ENCODE results near the gene CSTPP1. TPM values are rescaled to one million over a fixed set of nuclear protein-coding genes. Genes with fewer than 3 reads are reported as not detected.

Gene CSTPP1
- total and polyA plus RNA-seq, 2 donors (not counting 3 experiments of a cell fraction or from before 2014, with no cell fraction given), result 25.9 to 38.2 TPM

- intact Hi-C loops (cut with micrococcal nuclease) (no loop called here), dilution Hi-C loops (cut with MboI; ENCODE audit: extremely low pct_ligation_motif_present, low sequenced_read_pairs) (no loop called here)
- H3K36me3 ChIP-seq (ENCODE audit: control insufficient read depth in 2 of 2, extremely low read depth in 1 of 2, insufficient read depth in 2 of 2, low read length in 2 of 2), result peaks cover 0 to 2% of the 10 kb centered on the region in 2 experiments
- BruUV-seq (replicated peaks), result no TSS peak
- no peaks in the 10 kb centered on the region for H3K9me1 ChIP-seq (replicated peaks; ENCODE audit: control insufficient read depth, extremely low read depth, insufficient read depth, low read length)
- TF ChIP-seq MYC (IDR thresholded peaks at IDR 0.05; ENCODE audit: low read depth, low read length), result no peak
- TF ChIP-seq FOS (IDR thresholded peaks at IDR 0.05; ENCODE audit: borderline replicate concordance, insufficient read depth, low read length), result no peak
- no peak for TF ChIP-seq CTCF (IDR thresholded peaks at IDR 0.05; ENCODE audit: extremely low read depth in 1 of 2, insufficient read depth in 1 of 2, low read depth in 1 of 2, low read length in 2 of 2)
- TF ChIP-seq GATA2 (IDR thresholded peaks at IDR 0.05; ENCODE audit: insufficient read depth, insufficient read length, low read depth, low read length), result no peak
- no peak overlapping the region for H2AFZ ChIP-seq (ENCODE audit: low read depth, low read length)
- no peak for DNase-seq (ENCODE audit: low read depth, low spot score)
- no peak for FAIRE-seq
- no peaks in the 10 kb centered on the region for H3K4me1 ChIP-seq (ENCODE audit: control insufficient read depth, extremely low read depth, insufficient read depth, low read length)
- ChIA-PET POLR2A (no interaction called here), CTCF (interaction anchor here (1.2 kb wide), 1 partner anchor 17 kb away, joined by 3 read pairs; no protein-coding TSS in a partner anchor)
- H3K27me3 ChIP-seq (ENCODE audit: control insufficient read depth in 2 of 2, insufficient read depth in 2 of 2, low read length in 2 of 2), result no peaks in the 10 kb centered on the region
- no peak overlapping the region for H3K9ac ChIP-seq (replicated peaks; ENCODE audit: extremely low read depth, insufficient read depth, low read length)
- H3K9me3 ChIP-seq (replicated peaks; ENCODE audit: control insufficient read depth, insufficient read depth, low read length), result no peaks in the 10 kb centered on the region
- H3K4me3 ChIP-seq (replicated peaks in 1 of 3; ENCODE audit: insufficient read depth in 1 of 3, low read depth in 1 of 3, low read length in 3 of 3), result no peak overlapping the region
- H3K4me2 ChIP-seq (ENCODE audit: insufficient read depth, low read length), result no peak overlapping the region
- H3K79me2 ChIP-seq (ENCODE audit: control insufficient read depth, insufficient read depth, low read length), result no peaks in the 10 kb centered on the region
- H4K20me1 ChIP-seq (replicated peaks; ENCODE audit: control insufficient read depth, extremely low read depth, insufficient read depth, low read length), result no peaks in the 10 kb centered on the region
- no peak overlapping the region for H3K27ac ChIP-seq (ENCODE audit: insufficient read depth, low read depth, low read length)
Observed at GRCh38 chr11:47148270-47148669, 211.7 kb downstream of the CSTPP1 start.

- no peaks in the 10 kb centered on the region for H3K27me3 ChIP-seq (ENCODE audit: control insufficient read depth in 2 of 2, insufficient read depth in 2 of 2, low read length in 2 of 2)
- FAIRE-seq, result no peak
- no peaks in the 10 kb centered on the region for H3K4me1 ChIP-seq (ENCODE audit: control insufficient read depth, extremely low read depth, insufficient read depth, low read length)
- H3K9me1 ChIP-seq (replicated peaks; ENCODE audit: control insufficient read depth, extremely low read depth, insufficient read depth, low read length), result no peaks in the 10 kb centered on the region
- TF ChIP-seq MAX (IDR thresholded peaks at IDR 0.05; ENCODE audit: insufficient read depth, insufficient read length) (no peak), CTCF (IDR thresholded peaks at IDR 0.05; ENCODE audit: extremely low read depth in 1 of 2, insufficient read depth in 1 of 2, low read depth in 1 of 2, low read length in 2 of 2) (no peak), POLR2A (IDR thresholded peaks at IDR 0.05; ENCODE audit: low read depth, low read length) (no peak), GATA2 (IDR thresholded peaks at IDR 0.05; ENCODE audit: insufficient read depth, insufficient read length, low read depth, low read length) (no peak), FOS (IDR thresholded peaks at IDR 0.05; ENCODE audit: borderline replicate concordance, insufficient read depth, low read length) (no peak), JUN (IDR thresholded peaks at IDR 0.05; ENCODE audit: borderline replicate concordance, insufficient read depth, insufficient read length, low read depth) (no peak), EZH2 (IDR thresholded peaks at IDR 0.05; ENCODE audit: borderline replicate concordance, low read depth, low read length, severe bottlenecking) (no peak), POLR2AphosphoS5 (IDR thresholded peaks at IDR 0.05; ENCODE audit: insufficient read depth, low read depth, low read length) (no peak), MYC (IDR thresholded peaks at IDR 0.05; ENCODE audit: low read depth, low read length) (no peak)
- no peaks in the 10 kb centered on the region for H3K9me3 ChIP-seq (replicated peaks; ENCODE audit: control insufficient read depth, insufficient read depth, low read length)
- POLR2A ChIA-PET, result interaction anchor here (0.5 kb wide), 1 partner anchor 65 kb away, joined by 3 read pairs; no protein-coding TSS in a partner anchor
- no peak overlapping the region for H3K9ac ChIP-seq (replicated peaks; ENCODE audit: extremely low read depth, insufficient read depth, low read length)
- CTCF ChIA-PET, result interaction anchor here (1.2 kb wide), 1 partner anchor 18 kb away, joined by 3 read pairs; no protein-coding TSS in a partner anchor
- no peaks in the 10 kb centered on the region for H3K79me2 ChIP-seq (ENCODE audit: control insufficient read depth, insufficient read depth, low read length)
- H3K27ac ChIP-seq (ENCODE audit: insufficient read depth, low read depth, low read length), result no peak overlapping the region
- BruUV-seq (replicated peaks), result no TSS peak
- dilution Hi-C loops (cut with MboI; ENCODE audit: extremely low pct_ligation_motif_present, low sequenced_read_pairs) (no loop called here), intact Hi-C loops (cut with micrococcal nuclease) (no loop called here)
- H3K4me3 ChIP-seq (replicated peaks in 1 of 3; ENCODE audit: insufficient read depth in 1 of 3, low read depth in 1 of 3, low read length in 3 of 3), result no peak overlapping the region
- H3K36me3 ChIP-seq (ENCODE audit: control insufficient read depth in 2 of 2, extremely low read depth in 1 of 2, insufficient read depth in 2 of 2, low read length in 2 of 2), result peaks cover 0 to 2% of the 10 kb centered on the region in 2 experiments
- no peaks in the 10 kb centered on the region for H4K20me1 ChIP-seq (replicated peaks; ENCODE audit: control insufficient read depth, extremely low read depth, insufficient read depth, low read length)
- H3K4me2 ChIP-seq (ENCODE audit: insufficient read depth, low read length), result no peak overlapping the region
- no peak for DNase-seq (ENCODE audit: low read depth, low spot score)
- H2AFZ ChIP-seq (ENCODE audit: low read depth, low read length), result no peak overlapping the region
Observed at GRCh38 chr11:47148903-47149531, 212.5 kb downstream of the CSTPP1 start.

Measured in endothelial cell of umbilical vein (primary cell).